GM12892 (cell line): ENCODE measurements around the gene CDH9.
"Not testable (repeated sequence)": the region's sequence is repeated elsewhere in the genome, so short reads cannot be mapped to it uniquely, and the experiment has no call there.

ENCODE experiments used
- DNase-seq: peaks from one replicate; pipeline ENCODE4 v3.0.0; 2011; ENCODE audit not compliant: insufficient read length
- FAIRE-seq: peaks from 2 replicates; lab custom pipeline; 2011; peaks lifted over from hg19 to GRCh38; lab: Jason Lieb, UNC
- POLR2A ChIP-seq: IDR thresholded peaks from 2 replicates; pipeline ENCODE4 v1.6.1; 2011; ENCODE audit warnings: low read depth, low read length, control low read depth
- POLR2AphosphoS5 ChIP-seq: IDR thresholded peaks from 2 replicates; pipeline ENCODE4 v1.6.1; 2011; ENCODE audit warnings: low read depth, low read length, control low read depth
- TAF1 ChIP-seq: IDR thresholded peaks from 2 replicates; pipeline ENCODE4 v1.6.1; 2011; ENCODE audit warnings: low read depth, mild to moderate bottlenecking, control low read depth, low read length, borderline replicate concordance

CDH9 gene

GRCh38 chr5:26869781-26870180, 168.6 kb downstream of the CDH9 start:
- FAIRE-seq: no peak
- TF ChIP-seq POLR2A: no peak
- TF ChIP-seq TAF1: no peak
- no peak for TF ChIP-seq POLR2AphosphoS5
- no peak for DNase-seq

- TF ChIP-seq POLR2AphosphoS5: no peak
- FAIRE-seq (no peak), DNase-seq (no peak)
These were observed 169.9 kb downstream of the CDH9 start for GRCh38 chr5:26868504-26868903.

GRCh38 chr5:26864061-26864460, 174.3 kb downstream of the CDH9 start:
- DNase-seq (no peak), FAIRE-seq (no peak)
- no peak for TF ChIP-seq POLR2A
- TF ChIP-seq POLR2AphosphoS5: no peak
- TF ChIP-seq TAF1: no peak

- FAIRE-seq: no peak
These were observed 182.1 kb downstream of the CDH9 start for GRCh38 chr5:26856238-26856637.

GRCh38 chr5:26852450-26852849, 185.9 kb downstream of the CDH9 start:
- not testable (repeated sequence) for DNase-seq, FAIRE-seq

More at GRCh38 chr5:26856238-26856637, 182.1 kb downstream of the CDH9 start:
- DNase-seq: no peak
- no peak for TF ChIP-seq POLR2A
- TF ChIP-seq POLR2AphosphoS5: no peak
- TF ChIP-seq TAF1: no peak

- FAIRE-seq: no peak
- TF ChIP-seq POLR2AphosphoS5 (no peak), POLR2A (no peak)
- no peak for DNase-seq
These were observed 191.2 kb downstream of the CDH9 start for GRCh38 chr5:26847041-26847736.

GRCh38 chr5:26843677-26844076, 194.7 kb downstream of the CDH9 start:
- TF ChIP-seq POLR2A (no peak), TAF1 (no peak), POLR2AphosphoS5 (no peak)
- DNase-seq: no peak
- no peak for FAIRE-seq

GRCh38 chr5:26833596-26833995, 204.8 kb downstream of the CDH9 start:
- no peak for FAIRE-seq
- no peak for DNase-seq

More at GRCh38 chr5:26833596-26833995, 204.8 kb downstream of the CDH9 start:
- TF ChIP-seq POLR2A: no peak
